Right hindlimb (tissue), 1 donor: Measurements from ENCODE around the gene FAF1.
"Not testable (repeated sequence)": the region's sequence is repeated elsewhere in the genome, so short reads cannot be mapped to it uniquely, and the experiment has no call there.

Experiments
- DNase-seq: peaks from one replicate; pipeline ENCODE4 v3.0.0-alpha.2; 2018

The FAF1 gene

GRCh38 chr1:50833216-50833615, 126.9 kb downstream of the FAF1 start:
- no peak for DNase-seq

DNA sequence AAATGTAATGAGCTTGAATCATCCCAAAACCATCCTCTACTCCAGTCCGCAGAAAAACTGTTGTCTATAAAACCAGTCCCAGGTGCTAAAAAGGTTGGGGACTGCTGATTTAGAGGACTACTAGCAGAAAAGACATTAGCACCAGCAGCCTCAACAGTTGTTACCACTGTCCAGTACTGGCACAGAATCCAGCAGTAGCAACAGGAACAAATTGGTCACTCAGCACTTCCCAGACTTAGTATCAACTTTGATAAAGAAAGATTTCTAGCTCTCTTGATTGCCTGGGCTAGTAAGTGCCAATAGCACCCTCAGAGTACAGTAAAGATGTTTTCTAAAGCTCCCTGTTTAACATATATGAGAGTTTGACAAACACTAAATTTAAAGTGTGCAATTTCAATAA, 127.9 kb downstream of the FAF1 start:
- no peak for DNase-seq

DNA sequence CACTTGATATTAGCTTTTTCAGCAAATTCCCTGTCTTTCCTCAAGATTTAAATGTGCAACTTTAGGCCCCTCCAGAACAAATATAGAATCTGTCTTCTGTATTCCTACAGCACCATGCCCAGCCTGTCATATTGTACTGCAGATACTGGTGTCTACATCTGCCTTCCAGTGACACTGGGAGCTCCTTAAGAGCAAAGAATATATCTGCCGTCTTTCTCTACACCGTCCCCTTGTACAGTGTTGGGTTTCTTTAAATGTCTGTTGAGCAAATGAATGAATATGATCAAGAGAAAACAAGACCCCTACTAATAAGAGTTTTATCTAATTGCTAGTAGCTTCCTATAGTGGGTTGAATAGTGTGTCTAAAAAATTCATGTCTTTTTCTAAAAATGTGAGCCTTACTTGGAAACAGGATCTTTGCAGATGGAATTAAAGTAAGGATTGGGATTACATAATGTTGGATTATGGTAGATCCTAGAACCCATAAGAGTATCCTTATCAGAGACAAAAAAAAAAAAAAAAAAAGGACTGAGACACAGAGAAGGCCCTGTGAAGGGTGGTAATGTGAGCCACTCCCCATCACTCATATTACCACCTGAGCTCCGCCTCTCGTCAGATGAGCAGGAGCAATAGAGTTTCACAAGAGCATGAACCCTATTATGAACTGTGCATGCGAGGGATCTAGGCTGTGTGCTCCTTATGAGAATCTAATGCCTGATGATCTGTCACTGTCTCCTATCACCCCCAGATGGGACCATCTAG, 128.6 kb downstream of the FAF1 start:
- no peak for DNase-seq

- no peak for DNase-seq
Measured at GRCh38 chr1:50830621-50831020, 129.4 kb downstream of the FAF1 start.

- DNase-seq = no peak
Measured at GRCh38 chr1:50829014-50829958, 130.8 kb downstream of the FAF1 start.

DNA sequence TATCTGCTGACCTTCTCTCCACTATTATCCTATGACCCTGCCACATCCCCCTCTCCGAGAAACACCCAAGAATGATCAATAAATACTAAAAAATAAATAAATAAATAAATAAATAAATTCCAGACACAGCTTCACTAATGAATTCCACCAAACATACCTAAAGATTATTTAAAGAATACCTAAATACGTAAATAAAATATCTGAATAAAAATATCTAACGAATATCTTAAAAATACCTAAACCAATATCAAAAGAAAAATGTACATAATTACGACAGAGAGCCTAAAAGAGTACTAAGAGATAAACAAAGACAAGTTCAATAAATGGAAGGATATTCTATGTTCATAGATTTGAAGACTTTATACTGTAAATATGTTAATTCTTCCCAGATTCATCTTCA, 132.5 kb downstream of the FAF1 start:
- no peak for DNase-seq

- DNase-seq = not testable (repeated sequence)
Measured at GRCh38 chr1:50826792-50827191, 133.3 kb downstream of the FAF1 start.

DNA sequence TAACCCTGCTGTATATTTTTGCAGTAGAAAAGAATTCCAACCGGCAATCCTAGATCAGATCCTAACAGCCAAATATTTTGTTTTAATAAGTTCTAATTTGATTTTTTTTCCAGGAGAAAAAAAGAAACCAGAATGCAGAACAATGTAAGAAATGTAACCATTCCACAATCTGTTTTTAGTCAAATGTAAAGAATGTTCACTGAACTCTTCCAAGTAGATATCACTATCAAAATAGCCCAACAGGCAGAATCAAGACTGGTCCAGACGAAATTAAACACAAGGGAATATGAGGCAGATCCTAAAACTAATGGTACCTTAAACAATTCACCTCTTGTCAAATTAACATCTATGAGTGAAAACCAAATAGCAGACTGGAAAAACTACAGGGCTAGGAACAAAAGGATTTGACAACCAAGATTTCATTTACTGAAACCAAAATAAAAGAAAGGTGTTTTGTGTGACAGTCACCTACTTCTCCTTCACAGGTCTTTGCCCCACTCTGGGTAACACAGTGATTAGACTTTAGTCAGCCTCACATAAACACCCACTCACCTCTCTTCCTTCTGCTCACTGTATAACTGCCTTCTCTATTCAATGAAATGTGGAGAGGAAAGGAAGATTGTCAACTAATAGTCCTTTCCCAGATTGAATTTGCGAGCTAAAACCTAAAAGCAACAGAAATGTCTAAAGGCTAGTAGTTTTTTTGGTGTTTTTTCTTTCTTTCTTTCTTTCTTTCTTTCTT, 137.9 kb downstream of the FAF1 start:
- no peak for DNase-seq

DNA sequence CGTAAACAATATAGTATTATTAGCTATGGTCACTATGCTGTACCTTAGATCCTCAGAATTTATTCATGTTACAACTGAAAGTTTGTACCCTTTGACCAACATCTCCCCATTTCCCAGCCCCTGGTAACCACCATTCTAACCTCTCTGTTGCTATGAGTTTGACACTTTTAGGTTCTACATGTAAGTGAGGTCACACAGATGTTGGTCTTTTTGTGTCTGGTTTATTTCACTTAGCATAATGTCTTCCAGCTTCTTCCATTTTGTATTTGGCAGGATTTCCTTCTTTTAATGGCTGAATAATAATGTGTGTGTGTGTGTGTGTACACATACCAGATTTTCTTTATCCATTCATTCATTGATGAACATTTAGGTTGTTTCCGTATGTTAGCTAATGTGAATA, 139.5 kb downstream of the FAF1 start:
- DNase-seq = no peak

DNA sequence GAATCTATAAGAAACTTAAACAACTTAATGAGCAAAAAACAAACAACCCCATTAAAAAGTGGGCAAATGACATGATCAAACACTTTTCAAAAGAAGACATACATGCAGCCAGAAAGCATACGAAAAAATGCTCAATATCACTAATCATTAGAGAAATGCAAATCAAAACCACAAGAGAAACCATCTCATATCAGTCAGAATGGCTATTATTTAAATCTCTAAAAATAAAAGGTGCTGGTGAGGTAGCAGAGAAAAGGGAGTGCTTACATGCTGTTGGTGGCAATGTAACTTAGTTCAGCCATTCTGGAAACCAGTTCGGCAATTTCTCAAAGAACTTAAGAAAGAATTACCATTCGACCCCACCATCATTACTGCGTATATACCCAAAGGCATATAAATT, 147.7 kb downstream of the FAF1 start:
- DNase-seq = no peak

DNA sequence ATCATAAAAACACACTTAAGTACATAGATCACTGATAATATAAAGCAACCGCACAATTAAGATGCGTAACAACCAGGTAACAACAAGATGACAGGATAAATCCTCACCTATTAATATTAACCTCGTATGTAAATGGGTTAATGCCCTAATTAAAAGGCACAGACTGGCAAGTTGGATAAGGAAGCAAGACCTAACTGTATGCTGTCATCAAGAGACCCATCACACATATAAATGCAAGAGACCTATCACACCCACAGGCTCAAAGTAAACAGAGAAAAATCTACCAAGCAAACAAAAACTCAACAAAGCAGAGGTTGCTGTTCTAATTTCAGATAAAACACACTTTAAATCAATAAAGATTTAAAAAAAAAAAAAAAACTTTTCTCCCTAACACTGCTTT, 151.8 kb downstream of the FAF1 start:
- DNase-seq = no peak

- DNase-seq = no peak
Measured at GRCh38 chr1:50796272-50796671, 163.8 kb downstream of the FAF1 start.

DNA sequence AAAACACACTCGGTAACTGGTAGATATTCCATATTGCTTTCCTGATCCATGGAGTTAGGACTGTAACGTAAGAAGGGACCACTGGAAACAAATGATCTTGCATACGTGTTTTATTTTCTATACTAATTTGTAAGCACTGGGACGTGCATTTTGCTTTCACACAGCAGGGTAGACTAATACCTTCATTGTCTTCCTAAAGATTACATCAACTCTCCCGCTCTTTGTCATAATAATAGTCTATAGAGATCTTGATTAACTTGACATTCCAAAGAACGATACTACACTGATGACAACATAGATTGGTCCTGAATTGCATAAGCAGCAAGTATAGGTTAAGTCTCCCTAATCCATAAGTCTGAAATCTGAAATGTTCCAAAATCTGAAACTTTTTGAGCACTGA, 166.5 kb downstream of the FAF1 start:
- no peak for DNase-seq

- DNase-seq = no peak
Measured at GRCh38 chr1:50787266-50787665, 172.8 kb downstream of the FAF1 start.

DNA sequence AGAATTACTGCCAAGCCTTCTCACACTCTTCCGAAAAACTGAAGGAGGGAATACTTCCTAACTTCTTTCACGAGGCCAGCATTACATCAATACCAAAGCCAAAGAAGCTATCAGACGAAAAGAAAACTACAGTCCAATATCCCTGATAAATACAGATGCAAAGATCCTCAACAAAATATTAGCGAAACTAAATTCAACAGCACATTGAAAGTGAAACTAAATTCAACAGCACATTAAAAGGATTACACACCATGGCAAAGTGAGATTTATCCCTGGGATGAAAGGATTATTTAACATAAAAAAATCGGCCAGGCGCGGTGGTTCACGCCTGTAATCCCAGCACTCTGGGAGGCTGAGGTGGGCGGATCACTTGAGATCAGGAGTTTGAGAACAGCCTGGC, 176.8 kb downstream of the FAF1 start:
- no peak for DNase-seq

GRCh38 chr1:50780797-50781196, 179.3 kb downstream of the FAF1 start:
- no peak for DNase-seq

DNA sequence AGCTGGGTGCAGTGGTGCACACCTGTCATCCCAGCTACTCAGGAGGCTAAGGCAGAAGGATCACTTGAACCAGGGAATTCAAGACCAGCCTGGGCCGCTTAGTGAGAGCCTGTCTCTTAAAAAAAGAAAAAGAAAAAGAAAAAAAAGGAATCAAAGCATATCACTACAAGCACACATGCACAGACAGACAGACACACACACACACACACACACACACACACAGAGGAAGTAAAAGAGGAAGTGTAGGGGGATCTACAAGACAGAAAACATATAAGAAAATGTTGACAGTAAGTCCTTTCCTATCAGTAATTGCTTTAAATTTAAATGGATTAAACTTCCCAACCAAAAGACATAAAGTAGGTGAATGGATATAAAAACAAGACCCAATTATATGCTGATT, 180.3 kb downstream of the FAF1 start:
- DNase-seq = no peak

- DNase-seq = no peak
Measured at GRCh38 chr1:50775740-50776139, 184.3 kb downstream of the FAF1 start.

DNA sequence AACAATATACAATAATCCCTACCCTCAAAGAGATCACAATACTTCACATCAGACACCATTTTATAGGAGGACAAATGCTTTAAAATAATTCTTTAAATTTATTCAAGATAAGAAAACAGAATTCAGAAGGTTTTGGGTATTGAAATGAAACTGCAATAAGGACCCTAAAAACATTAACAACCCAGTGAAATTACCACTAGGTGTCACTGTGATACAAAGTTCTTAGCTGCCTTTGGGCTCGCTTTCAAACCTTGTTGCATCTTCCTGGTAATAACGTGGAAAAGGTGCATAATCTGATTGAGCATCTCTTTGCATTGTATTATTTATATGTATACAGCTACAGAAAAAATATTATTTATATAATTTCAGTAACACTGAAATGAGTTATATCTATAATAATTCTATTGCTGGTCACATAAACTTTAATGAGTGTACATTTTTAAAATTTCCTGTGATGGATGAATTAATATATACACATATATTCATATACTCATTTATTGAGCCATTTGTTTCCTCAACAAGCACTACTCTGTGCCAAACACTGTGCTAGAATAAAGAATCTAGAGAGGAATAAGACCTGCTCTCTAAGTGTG, 185.2 kb downstream of the FAF1 start:
- DNase-seq = no peak

- no peak for DNase-seq
Measured at GRCh38 chr1:50766688-50767087, 193.4 kb downstream of the FAF1 start.

- not testable (repeated sequence) for DNase-seq
Measured at GRCh38 chr1:50756543-50756942, 203.5 kb downstream of the FAF1 start.

GRCh38 chr1:50754764-50755163, 205.3 kb downstream of the FAF1 start:
- DNase-seq = not testable (repeated sequence)

- peak; percentile 24 for DNase-seq
Measured at GRCh38 chr1:50750021-50750619, 209.9 kb downstream of the FAF1 start.
